VCaP (cell line): ENCODE results near the gene PRKCH.

Experiments
- H3K27ac ChIP-seq: fragments of 450-650 bp; 2 replicates; pipeline ENCODE4 v1.5.1; 2017
- CTCF ChIP-seq: fragments of 450-650 bp; conservative IDR thresholded peaks from 2 replicates; pipeline ENCODE4 v1.5.1; 2017; ENCODE audit warnings: mild to moderate bottlenecking, moderate library complexity

Gene PRKCH

GRCh38 chr14:61321385-61322010 is at the start of gene PRKCH:
Gene PRKCH (plus strand): TSS chr14:61321579. CDS start chr14:61322102, 523 bp downstream.
- H3K27ac ChIP-seq, result peak within 1 kb of the TSS; percentile 92
- peak; percentile 42 for TF ChIP-seq CTCF

- TF ChIP-seq CTCF, result no peak
- H3K27ac ChIP-seq, result no peak overlapping the region
Observed at GRCh38 chr14:61277232-61277631, 44.1 kb upstream of the PRKCH start.

- TF ChIP-seq CTCF, result no peak
- no peak overlapping the region for H3K27ac ChIP-seq
Observed at GRCh38 chr14:61277784-61278183, 43.6 kb upstream of the PRKCH start.

GRCh38 chr14:61279082-61279481 is 42.3 kb upstream of the PRKCH start:
- no peak overlapping the region for H3K27ac ChIP-seq
- no peak for TF ChIP-seq CTCF

- TF ChIP-seq CTCF, result no peak
- H3K27ac ChIP-seq, result peak overlapping the region; percentile 83
Observed at GRCh38 chr14:61280092-61280525, 41.3 kb upstream of the PRKCH start.

- H3K27ac ChIP-seq, result peak overlapping the region; percentile 83
- peak; percentile 32; the same call in 1 of the 2 replicates for TF ChIP-seq CTCF
Observed at GRCh38 chr14:61280526-61281185, 40.7 kb upstream of the PRKCH start.

- peak within 1 kb of the TSS; percentile 83 for H3K27ac ChIP-seq
- no peak for TF ChIP-seq CTCF
Observed at GRCh38 chr14:61281186-61281947, 40.0 kb upstream of the PRKCH start, which contains the start of gene TMEM30B. Gene TMEM30B (minus strand): TSS chr14:61281338. CDS start chr14:61281147, 191 bp downstream.
